GOT3 (cell line): Measurements from ENCODE around the gene ZNF280A.
"Not testable (repeated sequence)": the region's sequence is repeated elsewhere in the genome, so short reads cannot be mapped to it uniquely, and the experiment has no call there.

ENCODE experiments used
- DNase-seq: peaks from one replicate; lab custom pipeline; 2025; ENCODE audit warnings: mixed read lengths; lab: John Stamatoyannopoulos, UW

The ZNF280A gene

GRCh38 chr22:22468794-22469469, 51.1 kb downstream of the ZNF280A start:
- DNase-seq, result not testable (repeated sequence)

GRCh38 chr22:22467112-22467511, 53.0 kb downstream of the ZNF280A start:
- no peak for DNase-seq

- DNase-seq, result no peak
These were observed 54.3 kb downstream of the ZNF280A start for GRCh38 chr22:22465782-22466181.

- DNase-seq, result no peak
These were observed 54.9 kb downstream of the ZNF280A start for GRCh38 chr22:22465094-22465602.

GRCh38 chr22:22464541-22465054, 55.5 kb downstream of the ZNF280A start:
- no peak for DNase-seq

GRCh38 chr22:22463855-22464540, 56.1 kb downstream of the ZNF280A start:
- peak; percentile 16 for DNase-seq
